Muscle layer of colon (tissue), 2 donors: ENCODE data around the gene DCAF5.

Experiments used
- H3K27ac ChIP-seq: one replicate; pipeline ENCODE4 v1.7.0; 2013; ENCODE audit warnings: low read depth, mild to moderate bottlenecking, low read length, moderate library complexity
- H3K27me3 ChIP-seq, 2 donors: one replicate each; pipeline ENCODE4 v1.7.0; 2013; ENCODE audit warnings: low read length in 2 of 2, mild to moderate bottlenecking in 2 of 2; ENCODE audit not compliant: insufficient read depth in 2 of 2, control insufficient read depth in 1 of 2
- H3K36me3 ChIP-seq: one replicate; pipeline ENCODE4 v1.7.0; 2013; ENCODE audit warnings: mild to moderate bottlenecking, low read length; ENCODE audit not compliant: insufficient read depth
- H3K4me1 ChIP-seq: one replicate; pipeline ENCODE4 v1.7.0; 2013; ENCODE audit warnings: mild to moderate bottlenecking, low read length; ENCODE audit not compliant: insufficient read depth
- H3K4me3 ChIP-seq, 2 donors: one replicate each; pipeline ENCODE4 v1.7.0; 2013; ENCODE audit warnings: low read length in 2 of 2, low read depth in 1 of 2, mild to moderate bottlenecking in 1 of 2, moderate library complexity in 1 of 2
- H3K9ac ChIP-seq: one replicate; pipeline ENCODE4 v1.7.0; 2013; ENCODE audit warnings: low read length
- H3K9me3 ChIP-seq: one replicate; pipeline ENCODE4 v1.7.0; 2013; ENCODE audit warnings: mild to moderate bottlenecking, low read length
- donor health status: abdominal sarcoma.
- donor health status: Adenocarcinoma of cecum.

DCAF5 gene

DNA sequence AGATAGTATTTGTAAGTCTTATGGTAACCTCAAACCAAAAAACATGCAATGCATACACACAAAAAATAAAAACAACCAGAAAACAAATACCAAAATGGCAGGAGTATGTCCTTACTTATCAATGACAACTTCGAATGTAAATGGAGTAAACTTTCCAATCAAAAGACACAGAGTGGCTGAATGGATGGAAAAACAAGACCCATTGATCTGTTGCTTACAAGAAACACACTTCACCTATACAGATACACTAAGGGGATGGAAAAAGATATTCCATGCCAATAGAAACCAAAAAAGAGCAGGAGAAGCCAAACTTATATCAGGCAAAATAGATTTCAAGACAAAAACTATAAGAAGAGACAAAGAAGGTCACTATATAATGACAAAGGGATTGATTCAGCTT is 8.7 kb upstream of the DCAF5 start:
- no peaks in the 10 kb centered on the region for H3K9me3 ChIP-seq
- no peaks in the 10 kb centered on the region for H3K4me1 ChIP-seq
- H3K9ac ChIP-seq: no peak overlapping the region
- H3K36me3 ChIP-seq: no peaks in the 10 kb centered on the region
- no peak overlapping the region for H3K4me3 ChIP-seq
- H3K27me3 ChIP-seq: no peaks in the 10 kb centered on the region
- H3K27ac ChIP-seq: no peak overlapping the region

DNA sequence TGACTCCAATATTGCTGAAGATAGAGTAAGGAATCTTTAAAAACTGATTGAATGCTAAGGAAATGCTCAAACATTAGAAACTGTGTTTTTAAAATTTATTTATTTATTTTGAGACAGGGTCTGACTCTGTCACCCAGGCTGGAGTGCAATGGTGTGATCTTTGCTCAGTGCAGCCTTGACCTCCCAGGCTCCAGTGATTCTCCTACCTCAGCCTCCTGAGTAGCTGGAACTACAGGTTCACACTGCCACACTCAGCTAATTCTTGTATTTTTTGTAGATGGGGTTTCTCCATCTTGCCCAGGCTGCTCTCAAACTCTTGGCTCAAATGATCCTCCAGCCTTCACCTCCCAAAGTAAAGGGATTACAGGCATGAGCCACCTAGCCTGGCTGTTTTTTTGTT is 3.3 kb upstream of the DCAF5 start:
- H3K27ac ChIP-seq: no peak overlapping the region
- no peaks in the 10 kb centered on the region for H3K9me3 ChIP-seq
- no peaks in the 10 kb centered on the region for H3K27me3 ChIP-seq
- H3K4me1 ChIP-seq: no peaks in the 10 kb centered on the region
- H3K4me3 ChIP-seq: no peak overlapping the region
- no peak overlapping the region for H3K9ac ChIP-seq
- H3K36me3 ChIP-seq: no peaks in the 10 kb centered on the region

DNA sequence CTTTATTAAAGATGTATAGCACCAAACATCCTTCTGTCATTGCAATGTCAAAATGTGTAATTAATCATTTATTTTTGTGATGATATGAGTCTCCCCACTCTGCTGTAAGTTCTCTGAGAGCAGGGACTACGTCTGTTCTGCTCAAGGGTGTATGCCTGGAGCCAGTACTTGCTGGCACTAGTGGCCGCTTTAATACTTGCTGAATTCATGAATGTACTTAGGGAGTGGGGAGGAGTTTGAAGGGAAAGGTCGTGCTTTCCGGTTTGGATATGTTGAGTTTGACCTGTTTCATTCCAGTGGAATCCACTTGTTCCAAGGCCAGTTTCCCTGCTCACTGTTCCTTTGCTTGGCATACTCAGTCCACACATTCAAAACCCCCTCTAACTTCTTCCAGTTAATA is 1.9 kb upstream of the DCAF5 start:
- H3K27ac ChIP-seq: no peak overlapping the region
- no peaks in the 10 kb centered on the region for H3K9me3 ChIP-seq
- no peak overlapping the region for H3K4me3 ChIP-seq

DNA sequence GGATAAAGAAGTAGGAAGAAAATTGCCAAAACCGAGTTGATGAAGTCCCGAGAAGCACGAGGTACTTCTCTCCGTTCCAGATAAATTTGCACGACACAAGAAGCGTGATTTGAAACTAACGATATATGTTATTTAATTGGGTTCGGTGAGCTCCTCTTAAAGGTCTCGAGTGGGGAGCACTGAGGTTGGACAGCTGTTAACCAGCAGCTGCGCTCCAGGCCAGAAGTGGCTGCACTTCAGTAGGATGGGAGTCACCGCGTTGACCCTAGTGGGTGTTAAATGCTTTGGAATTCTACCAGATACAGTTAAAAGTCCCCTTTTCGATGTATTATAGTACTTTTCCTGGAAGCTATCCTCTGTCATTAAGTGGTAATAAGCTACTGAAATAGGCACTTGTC is 953 bp upstream of the DCAF5 start:
- Histone ChIP-seq H3K9me3 (no peaks in the 10 kb centered on the region), H3K27me3 (no peaks in the 10 kb centered on the region), H3K27ac (peak overlapping the region; percentile 99), H3K36me3 (peaks cover 4% of the 10 kb centered on the region), H3K4me1 (peaks cover 21% of the 10 kb centered on the region), H3K4me3 (peak overlapping the region in 1 of 2 donors; percentile 92), H3K9ac (peak overlapping the region; percentile 82)

More for the DNA sequence above, 1.9 kb upstream of the DCAF5 start:
- no peaks in the 10 kb centered on the region for H3K27me3 ChIP-seq
- H3K4me1 ChIP-seq: peaks cover 12% of the 10 kb centered on the region
- no peaks in the 10 kb centered on the region for H3K36me3 ChIP-seq
- no peak overlapping the region for H3K9ac ChIP-seq

DNA sequence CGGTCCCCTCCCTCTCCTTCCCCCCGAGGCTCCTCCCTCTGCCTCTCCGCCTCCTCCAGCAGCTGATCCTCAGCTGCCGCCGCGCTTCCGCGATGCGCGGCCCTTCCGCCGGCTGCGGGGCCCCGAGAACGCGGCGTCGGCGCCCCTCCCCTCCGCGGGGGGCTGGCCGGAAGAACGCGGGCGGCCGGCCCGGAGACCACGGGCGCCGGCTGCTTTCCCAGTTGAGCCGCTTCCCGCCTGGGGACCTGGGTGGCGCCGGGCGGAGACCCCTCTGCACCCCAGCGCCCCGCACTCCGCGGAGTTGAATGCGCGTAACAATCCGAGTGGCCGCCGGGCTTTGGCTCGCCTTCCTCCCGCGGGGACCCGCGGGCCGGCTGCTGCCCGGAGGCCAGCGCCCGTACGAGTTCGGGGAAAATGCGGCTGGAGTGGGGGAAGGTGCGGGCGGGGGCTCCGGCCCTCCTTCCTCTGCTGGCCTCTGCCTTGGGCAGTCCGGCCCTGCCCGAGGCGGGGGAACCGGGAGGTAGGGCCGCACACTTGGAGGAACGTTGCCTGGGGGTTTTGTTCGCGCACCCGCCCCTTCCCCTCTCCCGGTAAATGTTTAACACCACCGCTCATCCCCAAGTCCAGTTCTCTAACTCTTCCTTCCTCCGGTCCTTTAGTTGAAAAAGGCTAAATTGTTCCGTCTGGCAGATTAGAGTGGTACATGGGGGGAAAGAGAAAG is 393 bp upstream of the DCAF5 start:
- H3K4me3 ChIP-seq: peak overlapping the region; percentile 86 to 92
- no peaks in the 10 kb centered on the region for H3K9me3 ChIP-seq
- no peaks in the 10 kb centered on the region for H3K27me3 ChIP-seq
- peak overlapping the region; percentile 82 for H3K9ac ChIP-seq
- peak overlapping the region; percentile 99 for H3K27ac ChIP-seq
- peaks cover 23% of the 10 kb centered on the region for H3K4me1 ChIP-seq
- H3K36me3 ChIP-seq: peaks cover 8% of the 10 kb centered on the region

DNA sequence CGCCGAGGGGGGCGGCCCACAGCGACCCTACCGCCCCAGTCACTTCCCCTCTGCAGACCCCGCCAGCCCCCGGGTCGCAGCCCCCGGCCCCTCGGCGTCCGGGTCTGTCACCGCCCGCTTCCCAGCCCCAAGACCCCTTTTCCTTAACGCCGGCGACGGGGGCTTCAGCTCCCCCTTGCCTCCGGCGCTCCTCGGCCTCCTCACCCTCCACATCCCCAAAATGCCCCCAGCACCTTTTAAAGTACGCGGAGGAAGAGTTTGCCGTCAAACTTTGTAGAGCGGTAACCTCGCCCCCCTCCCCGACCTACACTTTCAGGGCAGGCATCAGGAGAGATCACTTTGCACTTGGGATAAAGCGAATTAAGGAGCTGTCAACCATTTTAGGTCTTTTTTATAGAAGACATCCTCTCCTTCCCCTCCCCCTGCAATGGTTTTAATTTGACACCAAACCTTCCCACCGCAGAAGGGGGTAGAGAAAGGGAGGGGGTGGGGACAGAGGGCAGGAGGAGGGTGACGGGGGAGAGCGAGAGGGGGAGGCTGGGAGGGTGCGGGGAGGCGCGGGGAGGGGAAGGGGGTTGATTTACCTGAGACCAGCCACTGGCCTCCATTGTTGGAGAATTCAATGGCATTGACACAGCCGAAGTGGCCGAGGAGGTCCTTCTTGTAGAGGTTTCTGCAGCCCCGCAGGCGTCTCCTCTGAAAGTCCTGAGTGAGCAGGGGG is 578 bp downstream of the DCAF5 start:
- peaks cover 23% of the 10 kb centered on the region for H3K4me1 ChIP-seq
- H3K4me3 ChIP-seq: peak overlapping the region; percentile 86 to 92
- H3K27me3 ChIP-seq: no peaks in the 10 kb centered on the region
- no peaks in the 10 kb centered on the region for H3K9me3 ChIP-seq
- H3K36me3 ChIP-seq: peaks cover 8% of the 10 kb centered on the region
- peak overlapping the region; percentile 75 for H3K9ac ChIP-seq
- H3K27ac ChIP-seq: peak overlapping the region; percentile 99

DNA sequence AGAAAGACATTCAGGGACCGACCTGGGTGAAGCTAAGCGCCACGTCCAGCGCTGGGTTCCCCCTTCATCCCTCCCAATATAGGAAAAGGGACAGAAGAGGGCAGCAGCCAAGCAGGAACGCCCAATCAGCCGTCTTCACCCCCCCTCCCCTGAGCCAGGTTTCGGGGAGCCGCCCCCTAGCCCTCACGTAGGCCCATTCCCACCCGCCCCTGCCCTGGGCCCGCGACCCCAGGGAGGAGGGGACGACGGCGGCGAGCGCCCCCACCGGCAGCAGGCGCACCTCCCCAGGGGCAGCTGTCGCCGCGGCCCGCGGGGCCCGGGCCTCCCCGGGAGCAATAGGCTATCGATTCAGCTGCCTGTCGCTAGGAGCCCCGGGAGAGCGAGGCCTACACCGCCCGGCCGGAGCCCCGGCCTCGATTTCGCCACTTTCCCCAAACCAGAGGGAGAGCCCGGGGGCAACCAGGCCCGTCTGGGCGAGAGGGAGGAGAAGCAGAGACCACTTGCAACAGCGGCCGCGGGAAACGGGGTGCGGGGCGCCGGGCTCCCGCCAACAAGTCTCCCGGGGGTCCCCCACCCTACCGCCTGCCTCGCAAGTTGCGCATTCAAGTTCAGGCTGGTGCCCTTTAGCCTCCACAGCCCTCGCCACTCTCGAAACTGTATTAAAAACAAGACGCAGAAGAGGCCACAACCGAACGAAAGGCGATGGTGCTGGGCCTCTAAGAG is 1.3 kb downstream of the DCAF5 start:
- H3K4me1 ChIP-seq: peaks cover 23% of the 10 kb centered on the region
- H3K9ac ChIP-seq: peak overlapping the region; percentile 75

DNA sequence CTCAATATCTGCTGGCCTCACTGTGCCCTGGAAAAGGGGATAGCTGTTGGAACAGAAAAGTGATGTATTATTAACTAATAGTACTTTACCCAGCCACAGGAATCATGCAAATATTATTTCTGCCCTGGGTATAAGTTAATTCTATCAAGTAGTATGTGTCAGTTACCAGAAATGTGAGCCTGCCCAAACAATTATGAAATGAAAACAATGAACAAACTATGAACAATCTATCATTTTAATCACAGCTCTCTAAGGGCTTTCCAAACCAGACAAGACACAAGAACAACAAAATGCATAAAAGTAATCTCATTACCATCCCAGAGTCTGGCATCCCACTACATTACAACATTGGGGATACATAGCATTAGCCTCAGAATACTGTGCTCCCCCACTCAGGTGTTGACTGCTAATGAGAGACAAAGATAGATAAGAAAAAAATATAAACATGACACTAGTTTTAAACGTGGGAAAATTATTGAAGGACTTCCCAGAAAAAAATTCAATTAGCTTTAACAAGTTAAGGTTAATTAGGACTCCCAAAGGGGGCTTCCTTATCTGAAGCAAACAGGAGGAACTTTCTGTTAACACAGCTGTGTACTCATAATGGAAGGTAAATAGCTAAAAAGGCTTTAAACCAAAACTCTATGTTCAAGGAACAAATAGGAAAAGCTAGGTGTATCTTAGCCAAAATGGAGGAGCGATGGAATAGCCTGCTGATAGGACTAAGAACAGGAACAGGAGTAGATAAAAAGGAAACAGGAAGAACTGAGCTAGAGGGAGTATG is 3.3 kb downstream of the DCAF5 start:
- no peak overlapping the region for H3K27ac ChIP-seq
- no peak overlapping the region for H3K9ac ChIP-seq
- H3K27me3 ChIP-seq: no peaks in the 10 kb centered on the region
- H3K4me1 ChIP-seq: peaks cover 23% of the 10 kb centered on the region
- peak overlapping the region in 1 of 2 donors; percentile 22 for H3K4me3 ChIP-seq
- H3K36me3 ChIP-seq: peaks cover 13% of the 10 kb centered on the region
- H3K9me3 ChIP-seq: no peaks in the 10 kb centered on the region

More for the DNA sequence above, 1.3 kb downstream of the DCAF5 start:
- Histone ChIP-seq H3K27me3 (no peaks in the 10 kb centered on the region), H3K9me3 (no peaks in the 10 kb centered on the region), H3K27ac (peak overlapping the region; percentile 99), H3K36me3 (peaks cover 13% of the 10 kb centered on the region), H3K4me3 (peak overlapping the region; percentile 86 to 92)

DNA sequence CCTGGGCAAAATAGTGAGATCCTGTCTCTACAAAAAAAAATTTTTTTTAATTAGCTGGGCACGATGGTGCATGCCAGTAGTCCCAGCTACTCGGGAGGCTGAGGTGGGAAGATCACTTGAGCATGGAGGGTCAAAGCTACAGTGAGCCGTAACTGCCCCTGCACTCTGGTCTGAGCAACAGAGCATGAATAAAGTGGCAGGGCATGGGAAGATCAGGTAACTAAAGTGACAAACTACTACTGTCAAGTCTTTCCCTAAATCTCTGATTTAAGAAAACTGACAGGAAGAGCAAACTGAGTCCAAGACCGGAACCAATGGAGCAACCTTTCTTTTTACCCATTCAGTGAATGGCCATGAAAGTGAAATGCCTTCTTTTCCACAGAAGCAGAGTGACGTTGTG is 10.8 kb downstream of the DCAF5 start:
- H3K27me3 ChIP-seq: no peaks in the 10 kb centered on the region
- no peak overlapping the region for H3K9ac ChIP-seq
- H3K36me3 ChIP-seq: peaks cover 3% of the 10 kb centered on the region
- H3K4me3 ChIP-seq: no peak overlapping the region
- no peaks in the 10 kb centered on the region for H3K9me3 ChIP-seq
- no peak overlapping the region for H3K27ac ChIP-seq
- H3K4me1 ChIP-seq: peaks cover 19% of the 10 kb centered on the region

DNA sequence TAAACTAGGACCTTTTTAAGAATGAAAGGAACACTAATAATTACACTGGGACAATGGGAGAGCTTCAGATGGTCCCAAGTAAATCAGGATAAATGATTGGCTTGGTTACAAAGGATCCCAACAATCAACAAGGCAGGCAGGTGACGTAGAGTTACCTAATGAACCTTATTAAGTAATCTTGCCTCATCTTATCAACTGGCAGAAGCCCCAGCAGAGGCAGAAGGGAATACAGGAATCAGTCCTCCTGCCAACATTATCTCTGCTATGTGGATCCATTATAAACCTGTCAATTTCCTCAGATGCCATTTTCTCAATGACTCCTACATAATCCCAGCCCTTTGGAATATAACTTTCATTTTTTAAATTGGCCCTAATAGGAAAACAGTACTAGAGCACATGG is 11.4 kb downstream of the DCAF5 start:
- Histone ChIP-seq H3K27me3 (no peaks in the 10 kb centered on the region), H3K36me3 (no peaks in the 10 kb centered on the region)

DNA sequence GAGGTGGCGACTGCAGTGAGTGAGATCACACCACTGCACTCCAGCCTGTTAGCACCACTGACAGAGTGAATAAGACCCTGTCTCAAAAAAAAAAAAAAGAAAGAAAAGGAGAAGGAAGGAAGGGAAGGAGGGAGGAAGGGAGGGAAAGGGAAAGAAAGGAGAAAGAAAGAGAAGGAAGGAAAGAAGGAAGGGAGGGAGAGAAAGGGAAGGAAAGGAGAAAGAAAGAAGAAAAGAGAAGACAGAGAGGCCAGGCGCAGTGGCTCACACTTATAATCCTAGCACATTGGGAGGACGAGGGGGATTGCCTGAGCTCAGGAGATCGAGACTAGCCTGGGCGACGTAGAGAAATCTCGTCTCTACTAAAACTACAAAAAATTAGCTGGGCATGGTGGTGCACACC is 13.2 kb downstream of the DCAF5 start:
- H3K27ac ChIP-seq: no peak overlapping the region
- H3K27me3 ChIP-seq: no peaks in the 10 kb centered on the region
- no peaks in the 10 kb centered on the region for H3K9me3 ChIP-seq
- peaks cover 19% of the 10 kb centered on the region for H3K4me1 ChIP-seq
- no peaks in the 10 kb centered on the region for H3K36me3 ChIP-seq
- no peak overlapping the region for H3K9ac ChIP-seq
- no peak overlapping the region for H3K4me3 ChIP-seq

More for the DNA sequence above, 11.4 kb downstream of the DCAF5 start:
- no peak overlapping the region for H3K4me3 ChIP-seq
- H3K4me1 ChIP-seq: peaks cover 19% of the 10 kb centered on the region
- no peak overlapping the region for H3K9ac ChIP-seq
- no peak overlapping the region for H3K27ac ChIP-seq
- H3K9me3 ChIP-seq: no peaks in the 10 kb centered on the region
